GM18520 (cell line): Measurements from ENCODE around the gene HGF.
"Not testable (repeated sequence)": the region's sequence is repeated elsewhere in the genome, so short reads cannot be mapped to it uniquely, and the experiment has no call there.

Experiments used
- ATAC-seq: cut with Tn5 transposase; IDR thresholded peaks from one replicate; pipeline ENCODE4 v1.9.1; 2021; ENCODE audit not compliant: unreplicated experiment

Gene HGF

DNA sequence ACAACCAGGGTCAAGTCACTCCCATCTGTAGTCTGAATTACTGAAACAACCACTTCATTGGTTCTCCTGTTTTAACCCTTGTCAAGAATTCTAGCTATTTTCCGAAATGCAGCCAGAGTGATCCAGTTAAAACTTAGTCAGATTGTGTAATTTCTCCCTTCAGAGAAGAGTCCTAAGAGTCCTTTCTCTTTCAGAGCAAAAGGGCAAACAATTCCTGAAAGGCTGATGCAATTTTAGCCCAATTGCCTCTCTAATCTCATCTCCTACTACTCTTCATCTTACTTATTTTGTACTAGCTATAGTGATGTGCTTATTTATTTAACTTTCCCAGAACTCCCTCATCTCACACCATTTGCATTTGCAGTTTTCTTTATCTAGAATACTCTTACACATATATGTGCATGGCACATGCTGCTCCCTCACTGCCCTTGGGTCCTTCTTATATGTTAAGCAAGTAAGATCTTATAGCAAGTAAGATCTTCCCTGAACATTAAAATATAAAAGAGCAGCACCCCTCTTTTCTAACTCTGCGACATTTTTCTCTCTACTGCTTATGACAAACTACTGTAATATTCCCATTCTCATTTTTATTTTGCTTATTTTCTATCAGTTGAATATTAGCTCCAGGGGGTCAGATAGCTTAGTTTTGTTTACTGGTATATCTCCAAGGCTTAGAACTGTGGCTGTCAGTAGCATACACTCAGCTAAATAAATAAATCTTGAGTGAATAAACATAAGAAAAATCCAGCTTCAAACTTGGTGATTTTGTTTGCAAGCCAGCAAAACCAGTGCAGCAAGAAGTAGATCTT, 44.6 kb downstream of the HGF start:
- ATAC-seq: no peak

GRCh38 chr7:81722250-81722649, 47.6 kb downstream of the HGF start:
- not testable (repeated sequence) for ATAC-seq

- ATAC-seq: no peak
Observed at GRCh38 chr7:81721437-81721836, 48.4 kb downstream of the HGF start.

DNA sequence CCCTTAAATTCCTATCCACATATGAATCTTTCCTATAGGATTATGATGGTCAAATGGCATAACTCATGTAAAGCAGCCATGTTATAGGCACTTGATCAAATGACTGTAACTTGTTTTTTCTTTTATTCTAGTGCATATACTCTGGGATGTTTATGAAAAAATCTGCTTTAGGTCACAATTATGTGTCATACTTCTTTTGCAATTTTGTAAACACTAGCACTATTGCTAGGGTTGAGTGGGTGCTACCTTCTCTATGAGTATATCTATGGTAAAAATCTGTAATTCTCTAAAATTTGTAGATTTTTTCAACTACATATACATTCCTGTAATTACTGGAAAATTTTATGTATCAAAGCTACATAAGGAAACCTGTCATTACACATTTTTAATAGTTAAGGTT, 50.0 kb downstream of the HGF start:
- ATAC-seq: no peak

- ATAC-seq: no peak
Observed at GRCh38 chr7:81715984-81716588, 53.8 kb downstream of the HGF start.

- ATAC-seq: no peak
Observed at GRCh38 chr7:81714306-81714705, 55.5 kb downstream of the HGF start.

GRCh38 chr7:81710751-81711150, 59.1 kb downstream of the HGF start:
- ATAC-seq: no peak

DNA sequence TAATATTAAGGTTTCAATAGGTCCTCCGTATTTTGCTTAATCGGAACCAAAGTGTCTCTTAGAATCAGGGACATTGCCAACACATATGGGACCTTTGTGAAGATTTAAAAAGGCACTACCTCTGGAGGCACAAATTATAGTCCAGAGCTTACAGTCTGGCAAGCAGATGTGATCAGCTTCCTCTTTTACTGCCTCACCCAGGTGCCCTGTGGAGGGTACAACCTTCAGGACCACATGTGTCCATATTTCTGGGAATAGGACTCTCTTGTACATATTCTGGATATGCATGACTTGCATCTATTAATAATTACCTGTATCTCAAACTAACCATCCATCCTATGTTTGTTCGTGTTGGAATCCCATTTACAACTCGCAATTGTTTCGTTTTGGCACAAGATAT, 60.0 kb downstream of the HGF start:
- no peak for ATAC-seq

GRCh38 chr7:81707966-81708365, 61.9 kb downstream of the HGF start:
- ATAC-seq: no peak

- no peak for ATAC-seq
Observed at GRCh38 chr7:81707196-81707595, 62.7 kb downstream of the HGF start.

- no peak for ATAC-seq
Observed at GRCh38 chr7:81705206-81705605, 64.6 kb downstream of the HGF start.

GRCh38 chr7:81704595-81704994, 65.3 kb downstream of the HGF start:
- ATAC-seq: no peak

DNA sequence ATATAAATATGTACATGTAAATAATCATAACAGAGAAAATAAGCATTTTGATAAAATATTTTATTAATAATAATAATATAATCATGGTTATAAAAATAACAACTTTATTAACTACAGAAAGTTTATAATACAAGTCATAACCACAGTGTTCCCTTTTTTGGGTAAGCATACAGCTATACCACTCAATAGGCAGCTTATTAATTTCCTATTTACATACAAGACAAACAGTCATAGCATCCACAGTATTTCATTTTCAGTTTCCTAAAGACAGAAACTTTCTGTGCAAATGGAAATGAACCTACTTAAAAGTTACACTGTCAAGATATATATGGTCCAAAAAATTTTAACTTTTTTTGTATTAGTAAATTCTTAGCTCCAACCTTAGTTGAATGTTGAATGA, 70.9 kb downstream of the HGF start:
- no peak for ATAC-seq

- no peak for ATAC-seq
Observed at GRCh38 chr7:81694711-81695110, 75.1 kb downstream of the HGF start.

- ATAC-seq: no peak
Observed at GRCh38 chr7:81693894-81694293, 76.0 kb downstream of the HGF start.

DNA sequence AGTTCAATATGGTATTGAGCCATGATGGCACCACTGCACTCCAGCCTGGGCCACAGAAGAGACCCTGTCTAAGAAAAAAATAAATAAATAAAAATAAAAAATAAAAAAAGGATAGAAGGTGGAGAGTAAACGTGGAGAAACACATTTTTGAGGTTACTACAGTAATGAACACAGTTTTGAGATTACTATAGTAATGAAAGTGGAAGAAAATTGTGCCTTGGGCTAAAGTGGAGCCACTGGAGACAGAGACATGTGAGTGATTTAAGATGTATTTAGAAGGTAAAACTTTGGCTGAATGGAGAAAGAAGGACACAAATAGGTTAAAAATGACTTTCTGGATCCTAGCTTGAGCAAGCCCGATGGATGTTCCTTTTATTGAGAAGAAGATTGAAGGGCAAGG, 76.8 kb downstream of the HGF start:
- ATAC-seq: no peak

GRCh38 chr7:81692146-81692905, 77.5 kb downstream of the HGF start:
- no peak for ATAC-seq

GRCh38 chr7:81691199-81691821, 78.5 kb downstream of the HGF start:
- no peak for ATAC-seq

- no peak for ATAC-seq
Observed at GRCh38 chr7:81690688-81691087, 79.2 kb downstream of the HGF start.

GRCh38 chr7:81690251-81690650, 79.6 kb downstream of the HGF start:
- no peak for ATAC-seq

- no peak for ATAC-seq
Observed at GRCh38 chr7:81688622-81689411, 81.0 kb downstream of the HGF start.
